ENCODE results near the gene DENND6B.
"Not testable (repeated sequence)": the region's sequence is repeated elsewhere in the genome, so short reads cannot be mapped to it uniquely, and the experiment has no call there.

Gene DENND6B

GRCh38 chr22:50278461-50278860 lies 48.4 kb downstream of the DENND6B start:
- Mint-ChIP-seq H3K27ac (no peak overlapping the region), H3K4me3 (no peak overlapping the region), H3K36me3 (no peaks in the 10 kb centered on the region), H3K27me3 (no peaks in the 10 kb centered on the region), H3K4me1 (peaks cover 6% of the 10 kb centered on the region), H3K9me3 (no peaks in the 10 kb centered on the region)

DNA sequence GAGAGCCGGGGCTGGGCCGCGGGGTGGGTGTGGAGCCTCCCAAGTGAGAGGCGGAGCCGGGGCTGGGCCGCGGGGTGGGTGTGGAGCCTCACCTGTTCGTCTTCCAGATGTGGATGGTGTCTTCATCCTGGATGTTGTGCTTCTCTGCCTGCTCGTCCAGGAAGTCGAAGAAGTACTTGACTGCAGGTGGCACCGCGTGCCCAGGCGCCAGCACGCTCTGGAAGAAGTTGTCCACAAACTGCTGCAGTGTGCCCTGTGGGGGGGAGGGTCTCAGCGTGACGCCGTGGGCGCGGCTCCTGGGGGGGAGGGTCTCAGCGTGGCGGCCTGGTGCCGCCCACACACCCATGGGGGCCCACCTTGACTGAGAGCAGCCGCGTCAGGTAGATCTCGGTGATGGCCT lies 49.1 kb downstream of the DENND6B start:
- H3K27ac Mint-ChIP-seq, result no peak overlapping the region
- no peaks in the 10 kb centered on the region for H3K36me3 Mint-ChIP-seq
- peaks cover 6% of the 10 kb centered on the region for H3K4me1 Mint-ChIP-seq
- no peaks in the 10 kb centered on the region for H3K9me3 Mint-ChIP-seq
- H3K27me3 Mint-ChIP-seq, result no peaks in the 10 kb centered on the region
- no peak overlapping the region for H3K4me3 Mint-ChIP-seq

DNA sequence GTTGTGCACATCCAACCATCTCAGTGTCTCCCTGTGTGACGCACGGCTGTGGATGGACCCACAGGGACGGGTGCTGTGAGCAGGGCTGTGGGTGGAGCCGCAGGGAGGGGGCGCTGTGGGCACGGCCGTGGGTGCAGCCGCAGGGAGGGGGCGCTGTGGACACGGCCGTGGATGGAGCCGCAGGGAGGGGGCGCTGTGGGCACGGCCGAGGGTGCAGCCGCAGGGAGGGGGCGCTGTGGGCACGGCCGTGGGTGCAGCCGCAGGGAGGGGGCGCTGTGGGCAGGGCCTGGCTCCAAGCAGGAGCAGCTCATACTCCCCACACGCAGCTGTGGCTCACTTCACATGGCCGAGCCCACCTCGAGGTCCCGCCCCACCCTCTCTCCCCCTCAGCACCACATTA lies 50.7 kb downstream of the DENND6B start:
- no peak overlapping the region for H3K27ac Mint-ChIP-seq
- H3K27me3 Mint-ChIP-seq, result no peaks in the 10 kb centered on the region
- no peaks in the 10 kb centered on the region for H3K9me3 Mint-ChIP-seq
- peaks cover 6% of the 10 kb centered on the region for H3K4me1 Mint-ChIP-seq
- no peak overlapping the region for H3K4me3 Mint-ChIP-seq
- no peaks in the 10 kb centered on the region for H3K36me3 Mint-ChIP-seq

DNA sequence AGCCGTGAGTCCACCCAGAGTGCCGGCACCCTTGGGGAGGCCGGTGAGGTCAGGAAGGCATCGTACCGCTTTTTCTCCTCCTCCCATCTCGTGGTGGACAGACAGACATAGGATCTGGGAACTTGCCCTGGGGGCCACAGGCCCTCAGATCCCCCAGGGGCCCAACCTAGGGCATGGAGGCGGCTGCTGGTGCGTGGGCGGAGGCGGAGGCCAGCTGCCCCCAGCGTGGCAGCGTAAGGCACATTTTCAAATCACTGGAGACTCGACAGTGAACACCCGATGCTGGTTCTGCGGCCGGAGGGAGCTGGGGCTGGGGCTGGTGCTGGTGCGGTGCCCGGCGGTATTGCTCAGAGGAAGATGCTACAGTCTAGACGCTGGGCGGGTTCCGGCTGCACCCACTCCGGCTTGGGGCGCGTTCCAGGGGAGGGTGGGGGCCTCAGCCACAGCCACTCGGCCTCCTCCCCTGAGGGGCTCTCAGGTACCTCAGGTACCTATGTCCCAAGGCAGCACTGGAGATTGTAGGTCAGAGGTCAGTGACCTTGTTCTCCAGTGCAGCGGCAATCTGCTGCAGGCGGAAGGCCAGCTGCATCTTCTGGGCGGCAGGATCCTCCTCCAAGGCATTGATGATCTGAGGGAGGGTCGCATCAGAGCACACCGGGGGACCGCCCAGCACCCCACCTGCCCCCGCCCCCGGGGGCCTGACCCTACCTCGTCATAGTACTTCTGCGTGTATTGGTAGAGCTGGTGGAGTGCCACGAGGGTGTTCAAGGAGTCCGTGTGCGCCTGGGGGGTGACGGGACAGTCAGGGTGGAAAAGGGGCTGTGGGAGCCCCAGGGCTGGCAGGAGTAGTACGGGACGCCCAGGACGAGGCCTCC lies 51.4 kb downstream of the DENND6B start:
- no peaks in the 10 kb centered on the region for H3K27me3 Mint-ChIP-seq
- no peaks in the 10 kb centered on the region for H3K9me3 Mint-ChIP-seq
- no peak overlapping the region for H3K4me3 Mint-ChIP-seq
- no peak overlapping the region for H3K27ac Mint-ChIP-seq
- no peaks in the 10 kb centered on the region for H3K36me3 Mint-ChIP-seq
- peaks cover 6% of the 10 kb centered on the region for H3K4me1 Mint-ChIP-seq

- H3K4me3 Mint-ChIP-seq, result no peak overlapping the region
- H3K36me3 Mint-ChIP-seq, result no peaks in the 10 kb centered on the region
- no peaks in the 10 kb centered on the region for H3K27me3 Mint-ChIP-seq
- no peak overlapping the region for H3K27ac Mint-ChIP-seq
- H3K9me3 Mint-ChIP-seq, result no peaks in the 10 kb centered on the region
- peaks cover 6% of the 10 kb centered on the region for H3K4me1 Mint-ChIP-seq
Observed at GRCh38 chr22:50274771-50275170, 52.0 kb downstream of the DENND6B start.

GRCh38 chr22:50274311-50274710 lies 52.5 kb downstream of the DENND6B start:
- H3K4me3 Mint-ChIP-seq, result no peak overlapping the region
- H3K27me3 Mint-ChIP-seq, result no peaks in the 10 kb centered on the region
- no peak overlapping the region for H3K27ac Mint-ChIP-seq
- no peaks in the 10 kb centered on the region for H3K36me3 Mint-ChIP-seq
- H3K9me3 Mint-ChIP-seq, result no peaks in the 10 kb centered on the region
- peaks cover 6% of the 10 kb centered on the region for H3K4me1 Mint-ChIP-seq

DNA sequence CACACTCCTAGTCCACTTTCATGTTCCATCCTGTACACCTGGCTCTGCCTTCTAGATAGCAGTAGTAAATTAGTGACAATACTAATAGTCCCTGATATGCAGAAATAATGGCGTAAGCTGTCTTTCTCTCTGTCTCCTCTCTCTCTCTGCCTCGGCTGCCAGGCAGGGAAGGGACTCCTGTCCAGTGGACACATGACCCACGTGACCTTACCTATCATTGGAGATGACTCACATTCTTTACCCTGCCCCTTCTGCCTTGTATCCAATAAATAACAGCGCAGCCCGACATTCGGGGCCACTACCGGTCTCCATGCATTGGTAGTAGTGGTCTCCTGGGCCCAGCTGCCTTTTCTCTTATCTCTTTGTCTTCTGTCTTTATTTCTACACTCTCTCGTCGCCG lies 53.0 kb downstream of the DENND6B start:
- not testable (repeated sequence) for H3K4me1 Mint-ChIP-seq, H3K27me3 Mint-ChIP-seq, H3K9me3 Mint-ChIP-seq, H3K36me3 Mint-ChIP-seq
- Mint-ChIP-seq H3K4me3 (peak overlapping the region; percentile 44), H3K27ac (peak overlapping the region; percentile 72)

GRCh38 chr22:50273352-50273751 lies 53.5 kb downstream of the DENND6B start:
- H3K27ac Mint-ChIP-seq, H3K27me3 Mint-ChIP-seq, H3K36me3 Mint-ChIP-seq, H3K9me3 Mint-ChIP-seq, H3K4me3 Mint-ChIP-seq, H3K4me1 Mint-ChIP-seq: not testable (repeated sequence)

- Mint-ChIP-seq H3K27me3 (no peaks in the 10 kb centered on the region), H3K4me1 (peaks cover 9% of the 10 kb centered on the region), H3K4me3 (peak overlapping the region; percentile 39), H3K9me3 (no peaks in the 10 kb centered on the region), H3K27ac (no peak overlapping the region), H3K36me3 (no peaks in the 10 kb centered on the region)
Observed at GRCh38 chr22:50272044-50272802, 54.6 kb downstream of the DENND6B start.

DNA sequence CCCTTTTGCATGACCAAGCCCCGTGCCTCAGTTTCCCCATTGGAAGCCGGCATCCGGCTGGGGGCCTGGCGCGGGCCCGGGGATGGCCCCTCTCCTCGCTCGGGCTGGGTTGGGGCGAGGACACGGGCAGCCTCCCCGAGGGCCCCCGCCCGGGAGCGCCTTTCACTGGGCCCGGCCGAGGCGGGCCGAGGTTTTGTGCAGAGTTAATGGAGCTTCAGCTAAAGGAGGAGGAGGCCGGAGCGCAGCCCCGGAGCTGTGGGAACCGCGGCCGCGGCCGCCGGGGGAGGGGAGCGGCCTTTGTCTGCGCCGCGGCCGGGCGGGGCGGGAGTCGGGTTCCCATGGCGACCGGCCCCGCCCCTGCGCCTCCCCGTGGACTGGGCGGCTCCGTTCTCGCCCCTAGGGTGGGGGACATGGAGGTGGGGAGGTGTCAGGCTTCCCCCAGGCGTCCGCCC lies 55.3 kb downstream of the DENND6B start:
- Mint-ChIP-seq H3K4me1 (peaks cover 9% of the 10 kb centered on the region), H3K9me3 (no peaks in the 10 kb centered on the region), H3K27me3 (no peaks in the 10 kb centered on the region), H3K36me3 (no peaks in the 10 kb centered on the region), H3K4me3 (no peak overlapping the region), H3K27ac (no peak overlapping the region)

- peak overlapping the region; percentile 76 for H3K4me3 Mint-ChIP-seq
- H3K36me3 Mint-ChIP-seq, result no peaks in the 10 kb centered on the region
- H3K27me3 Mint-ChIP-seq, result no peaks in the 10 kb centered on the region
- H3K9me3 Mint-ChIP-seq, result no peaks in the 10 kb centered on the region
- H3K4me1 Mint-ChIP-seq, result peaks cover 9% of the 10 kb centered on the region
- H3K27ac Mint-ChIP-seq, result no peak overlapping the region
Observed at GRCh38 chr22:50270666-50271394, 56.0 kb downstream of the DENND6B start.

DNA sequence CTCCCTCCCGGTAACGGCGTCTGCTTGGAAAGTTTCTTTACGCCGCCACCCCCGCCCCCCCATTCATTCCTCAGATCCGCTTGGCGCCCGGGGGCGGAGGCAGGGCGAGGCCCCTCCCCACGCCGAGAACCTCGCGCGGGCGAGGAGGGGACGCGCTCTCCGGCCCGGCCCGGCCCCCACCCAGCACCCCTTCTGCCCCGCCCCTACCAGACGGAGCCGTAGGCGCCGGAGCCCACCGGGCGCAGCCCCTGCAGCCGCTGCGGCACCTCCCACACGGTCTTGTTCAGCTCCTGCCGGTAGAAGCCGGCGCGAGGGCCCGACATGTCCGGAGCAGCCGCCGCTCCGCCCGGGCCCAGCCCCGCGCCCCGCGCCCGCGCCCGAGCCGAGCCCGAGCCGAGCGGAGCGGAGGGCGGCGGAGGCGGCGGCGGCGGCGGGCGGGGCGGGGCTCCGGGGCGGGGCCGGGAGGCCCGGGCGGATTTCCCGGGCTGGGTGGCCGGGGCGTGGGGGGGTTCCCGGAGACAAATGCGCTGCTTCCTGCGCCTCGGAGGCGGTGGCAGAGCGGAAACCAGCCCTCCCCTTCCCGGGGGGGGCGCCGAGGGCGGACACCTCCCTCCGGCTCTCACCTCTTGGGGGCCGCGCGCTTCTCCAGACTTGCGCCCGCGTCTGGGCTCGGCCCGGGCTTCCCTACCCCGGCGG lies 56.7 kb downstream of the DENND6B start, which contains the start of gene MAPK11:
Gene MAPK11, minus strand, starts transcription at position 411 of the 696 bp plus-strand sequence. Its CDS starts 88 bp downstream, at position 323.
- no peaks in the 10 kb centered on the region for H3K27me3 Mint-ChIP-seq
- H3K9me3 Mint-ChIP-seq, result no peaks in the 10 kb centered on the region
- peak within 1 kb of the TSS; percentile 76 for H3K4me3 Mint-ChIP-seq
- H3K27ac Mint-ChIP-seq, result no peak within 1 kb of the TSS
- peaks cover 9% of the 10 kb centered on the region for H3K4me1 Mint-ChIP-seq
- H3K36me3 Mint-ChIP-seq, result no peaks in the 10 kb centered on the region

DNA sequence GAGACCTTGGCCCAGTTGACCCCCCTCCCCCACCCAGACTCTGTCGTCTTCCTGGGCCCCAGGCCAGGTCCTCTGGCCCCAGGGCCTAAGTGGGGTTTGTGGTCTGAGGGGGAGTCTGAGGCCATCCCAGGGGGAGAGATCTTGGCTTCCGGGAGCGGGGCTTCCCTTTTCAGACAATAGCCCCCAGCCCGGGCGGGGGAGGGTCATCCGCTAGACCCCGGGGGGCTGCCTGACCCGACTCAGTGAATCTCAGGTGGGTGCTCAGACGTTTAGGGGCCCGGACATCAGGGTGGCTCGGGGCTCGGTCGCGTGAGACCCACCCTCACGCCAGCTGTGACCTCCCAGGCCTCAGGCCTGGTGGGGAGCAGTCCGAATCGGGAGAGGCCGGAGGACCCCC lies 57.2 kb downstream of the DENND6B start:
- Mint-ChIP-seq H3K36me3 (no peaks in the 10 kb centered on the region), H3K4me3 (peak overlapping the region; percentile 30), H3K27ac (no peak overlapping the region), H3K4me1 (peaks cover 9% of the 10 kb centered on the region), H3K9me3 (no peaks in the 10 kb centered on the region), H3K27me3 (no peaks in the 10 kb centered on the region)

- Mint-ChIP-seq H3K9me3 (no peaks in the 10 kb centered on the region), H3K27ac (peak overlapping the region; percentile 65), H3K36me3 (no peaks in the 10 kb centered on the region), H3K27me3 (no peaks in the 10 kb centered on the region), H3K4me3 (peak overlapping the region; percentile 49), H3K4me1 (peaks cover 3% of the 10 kb centered on the region)
Observed at GRCh38 chr22:50268655-50269113, 58.1 kb downstream of the DENND6B start.

Measured in activated naive CD4-positive, alpha-beta T cell treated with anti-CD3 and anti-CD28 coated beads, Interleukin-2, amount 50 U/mL, for 24 hours (primary cell).